ENCODE measurements around the gene GRXCR2. TPM values are rescaled to one million over a fixed set of nuclear protein-coding genes. Genes with fewer than 3 reads are reported as not detected.

The GRXCR2 gene
- polyA plus RNA-seq, 1 donor from 2014 or later: not detected

DNA sequence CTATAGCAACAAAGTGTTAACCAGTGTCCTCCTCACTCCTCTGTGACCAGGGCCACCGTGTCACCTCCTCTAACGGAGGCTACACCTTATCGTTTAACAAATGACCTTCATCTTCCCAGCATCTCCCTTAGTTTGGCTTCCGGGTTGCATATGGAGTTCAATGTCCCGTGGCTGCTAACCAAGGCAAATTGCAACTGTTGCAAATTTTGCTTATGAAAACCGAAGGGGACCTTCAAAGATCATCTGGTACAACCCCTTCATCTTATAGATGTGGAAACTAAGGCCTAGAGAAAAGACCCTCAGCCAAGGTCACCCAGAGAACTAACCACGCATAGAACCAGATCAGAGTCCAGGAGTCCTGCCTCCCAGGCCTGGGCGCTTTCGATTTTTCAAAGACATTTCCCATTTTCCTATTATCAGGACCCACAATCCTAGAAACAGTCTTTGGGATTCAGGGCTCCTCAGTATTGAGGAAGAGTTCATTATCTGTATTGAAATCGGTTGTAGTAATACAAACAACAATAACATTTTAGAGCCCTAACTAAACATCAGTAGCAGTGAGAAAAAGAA lies 39.1 kb downstream of the GRXCR2 start:
- H3K9ac ChIP-seq (ENCODE audit: low read length): no peak overlapping the region
- H3K79me2 ChIP-seq (replicated peaks; ENCODE audit: insufficient read depth, low read length): no peaks in the 10 kb centered on the region
- H2AFZ ChIP-seq (ENCODE audit: low read depth, low read length): no peak overlapping the region
- no peaks in the 10 kb centered on the region for H3K36me3 ChIP-seq (ENCODE audit: insufficient read depth, low read length)
- H3K27ac ChIP-seq (ENCODE audit: low read length): no peak overlapping the region
- no peak overlapping the region for H3K4me2 ChIP-seq (ENCODE audit: low read length)
- no peaks in the 10 kb centered on the region for H4K20me1 ChIP-seq (ENCODE audit: insufficient read depth)
- H3K9me3 ChIP-seq (ENCODE audit: low read length): no peaks in the 10 kb centered on the region
- H3K9me2 ChIP-seq (ENCODE audit: insufficient read depth, low read length): no peaks in the 10 kb centered on the region
- TF ChIP-seq TAF1 (IDR thresholded peaks at IDR 0.05; ENCODE audit: low read depth): no peak
- TF ChIP-seq MXI1 (conservative IDR thresholded peaks at IDR 0.05; ENCODE audit: poor library complexity, severe bottlenecking): no peak
- TF ChIP-seq, protein P1, sequence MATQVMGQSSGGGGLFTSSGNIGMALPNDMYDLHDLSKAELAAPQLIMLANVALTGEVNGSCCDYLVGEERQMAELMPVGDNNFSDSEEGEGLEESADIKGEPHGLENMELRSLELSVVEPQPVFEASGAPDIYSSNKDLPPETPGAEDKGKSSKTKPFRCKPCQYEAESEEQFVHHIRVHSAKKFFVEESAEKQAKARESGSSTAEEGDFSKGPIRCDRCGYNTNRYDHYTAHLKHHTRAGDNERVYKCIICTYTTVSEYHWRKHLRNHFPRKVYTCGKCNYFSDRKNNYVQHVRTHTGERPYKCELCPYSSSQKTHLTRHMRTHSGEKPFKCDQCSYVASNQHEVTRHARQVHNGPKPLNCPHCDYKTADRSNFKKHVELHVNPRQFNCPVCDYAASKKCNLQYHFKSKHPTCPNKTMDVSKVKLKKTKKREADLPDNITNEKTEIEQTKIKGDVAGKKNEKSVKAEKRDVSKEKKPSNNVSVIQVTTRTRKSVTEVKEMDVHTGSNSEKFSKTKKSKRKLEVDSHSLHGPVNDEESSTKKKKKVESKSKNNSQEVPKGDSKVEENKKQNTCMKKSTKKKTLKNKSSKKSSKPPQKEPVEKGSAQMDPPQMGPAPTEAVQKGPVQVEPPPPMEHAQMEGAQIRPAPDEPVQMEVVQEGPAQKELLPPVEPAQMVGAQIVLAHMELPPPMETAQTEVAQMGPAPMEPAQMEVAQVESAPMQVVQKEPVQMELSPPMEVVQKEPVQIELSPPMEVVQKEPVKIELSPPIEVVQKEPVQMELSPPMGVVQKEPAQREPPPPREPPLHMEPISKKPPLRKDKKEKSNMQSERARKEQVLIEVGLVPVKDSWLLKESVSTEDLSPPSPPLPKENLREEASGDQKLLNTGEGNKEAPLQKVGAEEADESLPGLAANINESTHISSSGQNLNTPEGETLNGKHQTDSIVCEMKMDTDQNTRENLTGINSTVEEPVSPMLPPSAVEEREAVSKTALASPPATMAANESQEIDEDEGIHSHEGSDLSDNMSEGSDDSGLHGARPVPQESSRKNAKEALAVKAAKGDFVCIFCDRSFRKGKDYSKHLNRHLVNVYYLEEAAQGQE (IDR thresholded peaks at IDR 0.05; ENCODE audit: borderline replicate concordance): no peak
- no peak for TF ChIP-seq RAD21 (conservative IDR thresholded peaks at IDR 0.05)
- no peak for TF ChIP-seq SMC3 (conservative IDR thresholded peaks at IDR 0.05; ENCODE audit: poor library complexity)
- TF ChIP-seq EP300 (conservative IDR thresholded peaks at IDR 0.05; ENCODE audit: poor library complexity, severe bottlenecking): no peak
- no peak for TF ChIP-seq POLR2AphosphoS5 (IDR thresholded peaks at IDR 0.05)
- TF ChIP-seq, protein P2, sequence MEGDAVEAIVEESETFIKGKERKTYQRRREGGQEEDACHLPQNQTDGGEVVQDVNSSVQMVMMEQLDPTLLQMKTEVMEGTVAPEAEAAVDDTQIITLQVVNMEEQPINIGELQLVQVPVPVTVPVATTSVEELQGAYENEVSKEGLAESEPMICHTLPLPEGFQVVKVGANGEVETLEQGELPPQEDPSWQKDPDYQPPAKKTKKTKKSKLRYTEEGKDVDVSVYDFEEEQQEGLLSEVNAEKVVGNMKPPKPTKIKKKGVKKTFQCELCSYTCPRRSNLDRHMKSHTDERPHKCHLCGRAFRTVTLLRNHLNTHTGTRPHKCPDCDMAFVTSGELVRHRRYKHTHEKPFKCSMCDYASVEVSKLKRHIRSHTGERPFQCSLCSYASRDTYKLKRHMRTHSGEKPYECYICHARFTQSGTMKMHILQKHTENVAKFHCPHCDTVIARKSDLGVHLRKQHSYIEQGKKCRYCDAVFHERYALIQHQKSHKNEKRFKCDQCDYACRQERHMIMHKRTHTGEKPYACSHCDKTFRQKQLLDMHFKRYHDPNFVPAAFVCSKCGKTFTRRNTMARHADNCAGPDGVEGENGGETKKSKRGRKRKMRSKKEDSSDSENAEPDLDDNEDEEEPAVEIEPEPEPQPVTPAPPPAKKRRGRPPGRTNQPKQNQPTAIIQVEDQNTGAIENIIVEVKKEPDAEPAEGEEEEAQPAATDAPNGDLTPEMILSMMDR (IDR thresholded peaks at IDR 0.05; ENCODE audit: poor library complexity, severe bottlenecking): no peak
- TF ChIP-seq EZH2 (IDR thresholded peaks at IDR 0.05; ENCODE audit: borderline replicate concordance, insufficient read depth, low read length, poor library complexity, severe bottlenecking): no peak
- H3F3A ChIP-seq (ENCODE audit: insufficient read depth, low read length, poor library complexity, severe bottlenecking): no peaks in the 10 kb centered on the region
- peaks cover 14% of the 10 kb centered on the region for H3K27me3 ChIP-seq (ENCODE audit: insufficient read depth, low read depth, low read length)
- H3K4me3 ChIP-seq (ENCODE audit: low read length): no peak overlapping the region

DNA sequence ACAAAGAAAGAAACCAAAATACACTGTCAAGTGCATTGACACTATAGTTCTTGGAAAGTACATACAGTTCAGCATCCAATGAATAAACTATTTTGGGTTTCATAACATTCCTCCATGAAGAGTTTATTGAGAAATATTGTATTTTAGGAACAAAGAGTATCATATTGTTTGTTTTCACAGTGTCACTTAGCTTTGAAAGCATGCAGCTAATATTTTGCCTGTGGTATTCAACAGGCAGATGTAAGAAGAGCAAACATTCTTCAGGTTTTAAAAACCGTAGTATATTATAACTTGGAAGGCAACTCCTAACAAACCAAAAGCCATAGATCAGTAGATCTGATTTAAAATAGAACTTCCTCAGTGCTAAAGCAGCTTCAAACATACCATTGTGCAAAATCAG lies 42.2 kb downstream of the GRXCR2 start:
- H4K20me1 ChIP-seq (ENCODE audit: insufficient read depth): no peaks in the 10 kb centered on the region
- no peak overlapping the region for H3K4me3 ChIP-seq (ENCODE audit: low read length)
- H3K4me2 ChIP-seq (ENCODE audit: low read length): no peak overlapping the region
- H3K36me3 ChIP-seq (ENCODE audit: insufficient read depth, low read length): no peaks in the 10 kb centered on the region
- no peak overlapping the region for H3K27ac ChIP-seq (ENCODE audit: low read length)
- no peaks in the 10 kb centered on the region for H3K9me3 ChIP-seq (ENCODE audit: low read length)
- peaks cover 12% of the 10 kb centered on the region for H3K27me3 ChIP-seq (ENCODE audit: insufficient read depth, low read depth, low read length)
- H3K9ac ChIP-seq (ENCODE audit: low read length): no peak overlapping the region
- no peak for TF ChIP-seq EP300 (conservative IDR thresholded peaks at IDR 0.05; ENCODE audit: poor library complexity, severe bottlenecking)
- TF ChIP-seq EZH2 (IDR thresholded peaks at IDR 0.05; ENCODE audit: borderline replicate concordance, insufficient read depth, low read length, poor library complexity, severe bottlenecking): no peak
- TF ChIP-seq, protein P2 (IDR thresholded peaks at IDR 0.05; ENCODE audit: poor library complexity, severe bottlenecking): no peak
- TF ChIP-seq TAF1 (IDR thresholded peaks at IDR 0.05; ENCODE audit: low read depth): no peak
- TF ChIP-seq POLR2AphosphoS5 (IDR thresholded peaks at IDR 0.05): no peak
- TF ChIP-seq SMC3 (conservative IDR thresholded peaks at IDR 0.05; ENCODE audit: poor library complexity): no peak
- TF ChIP-seq MXI1 (conservative IDR thresholded peaks at IDR 0.05; ENCODE audit: poor library complexity, severe bottlenecking): no peak
- no peak for TF ChIP-seq RAD21 (conservative IDR thresholded peaks at IDR 0.05)
- TF ChIP-seq, protein P1 (IDR thresholded peaks at IDR 0.05; ENCODE audit: borderline replicate concordance): no peak
- H3F3A ChIP-seq (ENCODE audit: insufficient read depth, low read length, poor library complexity, severe bottlenecking): no peaks in the 10 kb centered on the region
- H3K9me2 ChIP-seq (ENCODE audit: insufficient read depth, low read length): no peaks in the 10 kb centered on the region
- H3K79me2 ChIP-seq (replicated peaks; ENCODE audit: insufficient read depth, low read length): no peaks in the 10 kb centered on the region
- no peak overlapping the region for H2AFZ ChIP-seq (ENCODE audit: low read depth, low read length)

Data from neural cell (in vitro differentiated cells).